GM12878 (cell line): ENCODE results near the gene PHLDA3. TPM values are rescaled to one million over a fixed set of nuclear protein-coding genes. Genes with fewer than 3 reads are reported as not detected.

Source experiments
- ATAC-seq: fragments of 200-7000 bp; cut with Tn5 transposase; 3 replicates; pipeline ENCODE4 v1.9.1; 2020; ENCODE audit warnings: mild to moderate bottlenecking, moderate library complexity
- BruUV-seq: library from RNA; stranded (reverse); fragments of 400-500 nt; replicated peaks from 2 replicates; lab custom pipeline; 2021; lab: Mats Ljungman, UMichigan
- CTCF ChIA-PET: fragments of 300-600 bp; sonication (Branson Sonifier 250); formaldehyde crosslinking; extraction: SDS; loops from one replicate; lab custom pipeline; 2021; ENCODE audit warnings: inconsistent platforms; lab: Yijun Ruan, JAX
- POLR2A ChIA-PET: fragments of 350-600 bp; formaldehyde crosslinking; extraction: SDS; loops from one replicate; lab custom pipeline; 2021; ENCODE audit warnings: inconsistent platforms; lab: Charles Lee
- RAD21 ChIA-PET: fragments of 300-600 bp; sonication (Branson Sonifier 250); formaldehyde crosslinking; loops from one replicate; lab custom pipeline; 2023; ENCODE audit warnings: antibody characterized with exemption; ENCODE audit not compliant: unreplicated experiment; lab: Charles Lee
- SMC1A ChIA-PET: fragments of 300-600 bp; sonication (Branson Sonifier 250); formaldehyde crosslinking; loops from one replicate; lab custom pipeline; 2023; ENCODE audit not compliant: unreplicated experiment, uncharacterized antibody; lab: Charles Lee
- DNase-seq: peaks from one replicate; pipeline ENCODE4 v3.0.0-alpha.2; 2011; ENCODE audit warnings: low read depth, low spot score
- FAIRE-seq: peaks from 3 replicates; lab custom pipeline; 2011; peaks lifted over from hg19 to GRCh38; lab: Jason Lieb, UNC
- H2AFZ ChIP-seq: 2 replicates; pipeline ENCODE4 v1.6.0; 2011; ENCODE audit warnings: low read depth, low read length, control low read depth; ENCODE audit not compliant: control insufficient read depth
- H3K27ac ChIP-seq: 2 replicates; pipeline ENCODE4 v1.5.1; 2011; ENCODE audit warnings: control low read depth; ENCODE audit not compliant: control insufficient read depth, insufficient read depth
- H3K27me3 ChIP-seq, 2 experiments: replicated peaks in 1 of 2; 2 replicates each; pipeline versions ENCODE4 v1.6.0 to v1.6.1; 2011; ENCODE audit warnings: low read length in 1 of 2; ENCODE audit not compliant: control insufficient read depth in 2 of 2, insufficient read depth in 2 of 2
- H3K36me3 ChIP-seq, 2 experiments: 2 replicates each; pipeline ENCODE4 v1.5.1; 2011; ENCODE audit warnings: low read length in 1 of 2; ENCODE audit not compliant: control insufficient read depth in 2 of 2, insufficient read depth in 2 of 2
- H3K4me1 ChIP-seq: 2 replicates; pipeline ENCODE4 v1.6.1; 2011; ENCODE audit warnings: mild to moderate bottlenecking, low read length, moderate library complexity, mixed read lengths; ENCODE audit not compliant: control insufficient read depth, insufficient read depth
- H3K4me2 ChIP-seq: 2 replicates; pipeline ENCODE4 v1.6.0; 2011; ENCODE audit warnings: control low read depth; ENCODE audit not compliant: control insufficient read depth, insufficient read depth
- H3K4me3 ChIP-seq: fragments of 200-600 bp; sonication (generic); 2 replicates; pipeline ENCODE4 v1.5.1; 2016
- H3K79me2 ChIP-seq: 2 replicates; pipeline ENCODE4 v1.6.0; 2011; ENCODE audit warnings: low read length; ENCODE audit not compliant: control insufficient read depth, insufficient read depth
- H3K9ac ChIP-seq: 2 replicates; pipeline ENCODE4 v1.8.0; 2011; ENCODE audit warnings: low read length, control low read depth, mixed read lengths; ENCODE audit not compliant: control insufficient read depth, insufficient read depth
- H3K9me3 ChIP-seq: replicated peaks from 3 replicates; pipeline ENCODE4 v1.5.1; 2011; ENCODE audit warnings: mild to moderate bottlenecking, low read length; ENCODE audit not compliant: control insufficient read depth, insufficient read depth
- H4K20me1 ChIP-seq: 2 replicates; pipeline ENCODE4 v1.6.0; 2011; ENCODE audit not compliant: control insufficient read depth, insufficient read depth
- BMI1 ChIP-seq: fragments of 450-650 bp; IDR thresholded peaks from 2 replicates; pipeline ENCODE4 v1.6.1; 2016; ENCODE audit warnings: mild to moderate bottlenecking, moderate library complexity, borderline replicate concordance
- BRCA1 ChIP-seq: IDR thresholded peaks from 2 replicates; pipeline ENCODE4 v1.6.1; 2011; ENCODE audit warnings: low read depth, low read length, improper control_type of control experiment
- HCFC1 ChIP-seq: fragments of 150-350 bp; IDR thresholded peaks from 2 replicates; pipeline ENCODE4 v1.6.1; 2014; ENCODE audit warnings: low read length
- PAX8 ChIP-seq: fragments of 450-650 bp; IDR thresholded peaks from 2 replicates; pipeline ENCODE4 v1.6.1; 2017; ENCODE audit warnings: mild to moderate bottlenecking, moderate library complexity
- TCF12 ChIP-seq: IDR thresholded peaks from 2 replicates; pipeline ENCODE4 v1.6.1; 2011; ENCODE audit warnings: low read depth, mild to moderate bottlenecking, low read length
- WGBS: methylation state at CpG from one replicate; pipeline ENCODE4 v1.1.6; 2016; ENCODE audit warnings: low lambda C conversion rate; ENCODE audit not compliant: insufficient replicate concordance, insufficient coverage; ENCODE audit errors: missing lambda C conversion rate; 5-methylcytosine and 5-hydroxymethylcytosine counted together
- in situ Hi-C: fragments of 300-500 bp; cut with MboI; formaldehyde crosslinking; loops from 9 replicates; pipeline ENCODE4 v1.14.3; 2018; ENCODE audit warnings: mixed read lengths
- intact Hi-C: fragments of 100-400 bp; cut with micrococcal nuclease; formaldehyde crosslinking; loops from one replicate; pipeline ENCODE4 v1.14.2; 2022; ENCODE audit not compliant: unreplicated experiment
- polyA plus RNA-seq, 11 experiments: library from polyadenylated mRNA; depleted of rRNA in 4 of 11; unstranded in 6 of 11; stranded (reverse) in 5 of 11; fragments of >200 nt; fragmentation: Nextera tagmentation in 4 of 11; fragmentation: Illumina TruSeq in 1 of 11; extraction: Ambion mirVana in 4 of 11; extraction: Trizol in 1 of 11; gene quantifications; 1 replicate in 1 of 11; 2 replicates in 10 of 11; pipeline versions ENCODE4 v1.2.1 to v1.2.3, GENCODE V29; 2011 to 2016; ENCODE audit warnings: inconsistent platforms in 2 of 11, missing spikeins in 2 of 11, low read depth in 1 of 11
- total RNA-seq, 4 experiments: library from RNA; depleted of rRNA in 3 of 4; stranded (reverse); fragments of >200 nt in 3 of 4; fragmentation: Illumina TruSeq in 1 of 4; extraction: Trizol in 1 of 4; gene quantifications; 2 replicates each; pipeline versions ENCODE4 v1.2.1 to v1.2.3, GENCODE V29; 2013 to 2021

PHLDA3 gene
- total and polyA plus RNA-seq, 10 of the 15 experiments (the other 5 are each of a cell fraction or from before 2014, with no cell fraction given): 0.60 to 57.4 (median 21.8) TPM

DNA sequence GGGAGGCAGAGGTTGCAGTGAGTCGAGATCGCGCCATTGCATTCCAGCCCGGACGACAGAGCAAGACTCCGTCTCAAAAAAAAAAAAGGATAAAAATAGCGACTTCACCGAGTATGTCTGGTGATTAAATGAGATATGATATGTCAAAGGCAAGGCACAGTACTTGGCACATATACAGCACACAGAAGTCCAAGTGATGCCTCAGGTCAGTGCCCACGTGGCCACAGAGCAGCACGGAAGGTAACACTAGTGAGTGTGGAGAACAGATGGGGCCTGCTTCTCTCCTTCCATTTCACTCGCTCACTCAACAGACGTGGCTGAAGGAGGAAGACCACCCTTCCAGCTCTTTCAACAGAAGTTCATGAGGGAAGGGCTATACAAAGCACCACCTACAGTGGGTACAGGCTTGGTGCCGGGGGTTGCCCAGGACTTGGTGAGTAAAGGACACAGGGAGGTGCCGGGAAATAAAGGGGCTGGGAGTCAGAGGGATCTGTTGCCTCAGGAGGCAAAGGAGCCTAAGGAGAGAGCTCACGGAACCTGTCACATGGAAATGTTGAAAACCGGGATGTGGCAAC lies 29.0 kb upstream of the PHLDA3 start (continued):
- no peak for TF ChIP-seq BMI1
- no peak for TF ChIP-seq HCFC1
- TF ChIP-seq TCF12: no peak
- TF ChIP-seq, all 136 proteins: peak for 0

DNA sequence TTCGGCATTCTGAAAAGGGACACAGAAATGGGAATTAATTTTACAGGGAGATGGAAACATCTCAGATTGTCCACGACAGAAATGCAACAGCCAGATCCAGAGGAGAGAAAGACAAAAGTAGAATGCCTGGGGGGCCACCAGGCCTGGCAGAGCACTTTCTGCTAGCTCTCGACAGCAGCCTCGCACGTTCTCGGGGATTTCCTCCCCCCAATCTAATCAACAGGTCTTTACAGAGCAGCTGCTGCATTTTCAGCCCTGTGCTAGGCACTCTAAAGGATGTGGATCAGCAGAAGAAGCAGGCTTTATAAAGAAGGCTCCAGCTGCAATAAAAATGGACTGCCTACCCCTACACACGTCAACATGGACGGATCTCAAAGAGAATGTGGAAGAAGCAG lies 27.3 kb upstream of the PHLDA3 start:
- ATAC-seq: no peak
- Histone ChIP-seq H3K27me3 (no peaks in the 10 kb centered on the region), H3K79me2 (no peaks in the 10 kb centered on the region; the same call in none of the 2 replicates), H4K20me1 (no peaks in the 10 kb centered on the region), H3K27ac (no peak overlapping the region), H3K4me2 (no peak overlapping the region), H3K4me3 (no peak overlapping the region), H3K9ac (no peak overlapping the region), H3K9me3 (no peaks in the 10 kb centered on the region; the same call in 2 of the 3 replicates), H3K4me1 (no peaks in the 10 kb centered on the region), H2AFZ (no peak overlapping the region), H3K36me3 (peaks cover 11 to 20% of the 10 kb centered on the region in 2 experiments; a peak in 3 of 4 replicates)
- in situ Hi-C loops: no loop called here
- ChIA-PET POLR2A (interaction anchor here (1.2 kb wide), 1 partner anchor 10 kb away, joined by 5 read pairs; no protein-coding TSS in a partner anchor), RAD21 (no interaction called here), SMC1A (interaction anchor here (2.8 to 2.9 kb wide), 2 partner anchors 9 to 16 kb away, joined by 10 to 21 read pairs; no protein-coding TSS in a partner anchor), CTCF (interaction anchor here (0.7 to 13.1 kb wide), 5 partner anchors 8 to 31 kb away, joined by 3 to 144 read pairs (median 3); no protein-coding TSS in a partner anchor)
- FAIRE-seq: no peak
- TF ChIP-seq PAX8 (no peak), BRCA1 (no peak)
- 94% methylated on average over 8 of the region's 8 CpGs for WGBS
- DNase-seq: no peak
- intact Hi-C loops: no loop called here
- BruUV-seq: no TSS peak
